GM12865 (cell line): ENCODE results near the gene TLCD3A.

Experiments used
- DNase-seq: peaks from one replicate; pipeline ENCODE4 v3.0.0; 2010; ENCODE audit warnings: low read depth
- H3K4me3 ChIP-seq: 2 replicates; pipeline ENCODE4 v1.5.1; 2011; ENCODE audit warnings: mild to moderate bottlenecking, low read depth, low read length, control low read depth
- CTCF ChIP-seq: IDR thresholded peaks from 2 replicates; pipeline ENCODE4 v1.5.1; 2011; ENCODE audit warnings: low read length, control low read depth, low read depth, inconsistent platforms; ENCODE audit not compliant: insufficient read depth; ENCODE audit errors: missing control alignments

TLCD3A gene

GRCh38 chr17:759964-760363 is 27.6 kb downstream of the TLCD3A start:
- TF ChIP-seq CTCF = no peak
- no peak for DNase-seq
- H3K4me3 ChIP-seq = no peak overlapping the region

- DNase-seq = no peak
- TF ChIP-seq CTCF = no peak
Observed at GRCh38 chr17:760371-760770, 28.0 kb downstream of the TLCD3A start.

GRCh38 chr17:767076-767475 is 34.7 kb downstream of the TLCD3A start:
- no peak for DNase-seq
- TF ChIP-seq CTCF = no peak
- no peak overlapping the region for H3K4me3 ChIP-seq

More at GRCh38 chr17:760371-760770, 28.0 kb downstream of the TLCD3A start:
- no peak overlapping the region for H3K4me3 ChIP-seq

GRCh38 chr17:773016-773415 is 40.6 kb downstream of the TLCD3A start:
- H3K4me3 ChIP-seq = no peak overlapping the region
- no peak for TF ChIP-seq CTCF
- DNase-seq = no peak

GRCh38 chr17:773467-774312 is 41.3 kb downstream of the TLCD3A start:
- no peak for TF ChIP-seq CTCF
- no peak overlapping the region for H3K4me3 ChIP-seq
- DNase-seq = peak; percentile 65

GRCh38 chr17:774313-774584 is 41.9 kb downstream of the TLCD3A start:
- H3K4me3 ChIP-seq = no peak overlapping the region
- TF ChIP-seq CTCF = no peak
- no peak for DNase-seq

GRCh38 chr17:778096-778495 is 45.7 kb downstream of the TLCD3A start:
- DNase-seq = no peak
- H3K4me3 ChIP-seq = no peak overlapping the region
- TF ChIP-seq CTCF = no peak
